MCF 10A (cell line): ENCODE results near the gene NUP98. TPM values are rescaled to one million over a fixed set of nuclear protein-coding genes. Genes with fewer than 3 reads are reported as not detected.

ENCODE experiments used
- BruUV-seq: library from RNA; stranded (reverse); fragments of 400-500 nt; replicated peaks from 2 replicates; lab custom pipeline; 2021; lab: Mats Ljungman, UMichigan
- CTCF ChIA-PET: fragments of 300-600 bp; sonication (Branson Sonifier 250); formaldehyde crosslinking; extraction: SDS; loops from one replicate; lab custom pipeline; 2021; ENCODE audit warnings: antibody characterized with exemption, inconsistent platforms; lab: Yijun Ruan, JAX
- POLR2A ChIA-PET: fragments of 300-600, 350-650 bp; sonication (Branson Sonifier 250); formaldehyde crosslinking; extraction: SDS; loops from one replicate; lab custom pipeline; 2020; ENCODE audit warnings: antibody characterized with exemption, inconsistent platforms; lab: Yijun Ruan, JAX
- DNase-seq: peaks from one replicate; pipeline ENCODE4 v3.0.0-alpha.2; 2018; ENCODE audit not compliant: unreplicated experiment
- H3K27ac Mint-ChIP-seq: one replicate; pipeline ENCODE4 v1.8.0; 2022; ENCODE audit warnings: mild to moderate bottlenecking, low read depth, mixed read lengths; ENCODE audit not compliant: unreplicated experiment
- H3K27me3 Mint-ChIP-seq: one replicate; pipeline ENCODE4 v1.8.0; 2022; ENCODE audit warnings: mixed read lengths; ENCODE audit not compliant: insufficient read depth, unreplicated experiment
- H3K36me3 Mint-ChIP-seq: one replicate; pipeline ENCODE4 v1.8.0; 2022; ENCODE audit warnings: mild to moderate bottlenecking, moderate library complexity, mixed read lengths; ENCODE audit not compliant: insufficient read depth, unreplicated experiment
- H3K4me1 Mint-ChIP-seq: one replicate; pipeline ENCODE4 v1.8.0; 2022; ENCODE audit warnings: mixed read lengths; ENCODE audit not compliant: insufficient read depth, unreplicated experiment
- H3K4me3 Mint-ChIP-seq: one replicate; pipeline ENCODE4 v1.8.0; 2022; ENCODE audit warnings: mild to moderate bottlenecking, moderate library complexity, mixed read lengths; ENCODE audit not compliant: unreplicated experiment
- H3K9me3 Mint-ChIP-seq: one replicate; pipeline ENCODE4 v1.8.0; 2022; ENCODE audit warnings: mixed read lengths; ENCODE audit not compliant: unreplicated experiment
- CTCF ChIP-seq: fragments of 200-600 bp; IDR thresholded peaks from one replicate; pipeline ENCODE4 v1.8.0; 2022; ENCODE audit warnings: antibody characterized with exemption, mild to moderate bottlenecking; ENCODE audit not compliant: unreplicated experiment
- intact Hi-C: fragments of 100-400 bp; cut with micrococcal nuclease; formaldehyde crosslinking; loops from 2 replicates; pipeline ENCODE4 v1.14.1; 2022
- total RNA-seq: library from RNA; stranded (reverse); gene quantifications from 2 replicates; pipeline ENCODE4 v1.2.3, GENCODE V29; 2022

NUP98 gene
- total RNA-seq, 1 experiment from 2014 or later: 83.7 TPM

GRCh38 chr11:3722100-3722499 lies 75.3 kb downstream of the NUP98 start:
- Mint-ChIP-seq H3K4me3 (no peak overlapping the region), H3K36me3 (peaks cover 97% of the 10 kb centered on the region), H3K4me1 (peaks cover 8% of the 10 kb centered on the region), H3K9me3 (no peaks in the 10 kb centered on the region), H3K27me3 (no peaks in the 10 kb centered on the region), H3K27ac (peak overlapping the region; percentile 83)
- no peak for TF ChIP-seq CTCF
- ChIA-PET CTCF (interaction anchor here (1.0 kb wide), 1 partner anchor 10 kb away, joined by 3 read pairs; no protein-coding TSS in a partner anchor), POLR2A (interaction anchor here (1.1 to 5.8 kb wide), 2 partner anchors 11 to 15 kb away, joined by 3 to 37 read pairs; no protein-coding TSS in a partner anchor)
- intact Hi-C loops: loop anchor here (5.0 kb wide), 1 partner anchor 85 kb away; the partner anchor contains the start of gene PGAP2
- no TSS peak for BruUV-seq
- DNase-seq: no peak

DNA sequence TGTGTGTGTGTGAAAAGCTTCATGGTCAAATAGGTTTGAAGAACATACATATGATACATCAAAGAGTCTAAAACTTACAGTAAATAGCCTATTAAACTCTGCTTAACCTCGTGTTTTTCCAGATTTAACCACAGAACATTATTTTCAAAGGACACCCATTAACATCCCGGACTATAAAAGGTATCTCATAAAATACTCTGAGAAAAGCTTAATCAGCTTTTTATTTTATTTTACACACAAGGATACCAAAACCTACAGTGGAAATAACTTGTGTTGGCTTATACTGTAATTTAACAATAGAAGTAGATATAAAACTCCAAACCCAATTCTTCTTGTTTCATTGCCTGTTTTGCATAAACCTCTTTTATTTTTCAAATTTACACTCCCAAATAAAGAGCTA lies 76.4 kb downstream of the NUP98 start:
- TF ChIP-seq CTCF: no peak
- BruUV-seq: no TSS peak
- H3K27me3 Mint-ChIP-seq: no peaks in the 10 kb centered on the region
- DNase-seq: no peak
- ChIA-PET POLR2A (interaction anchor here (0.6 to 5.8 kb wide), 5 partner anchors 10 to 162 kb away, joined by 3 to 37 read pairs (median 3); no protein-coding TSS in a partner anchor), CTCF (interaction anchor here (0.6 to 1.0 kb wide), 4 partner anchors 34 to 733 kb away, joined by 3 to 4 read pairs (median 3); no protein-coding TSS in a partner anchor)
- no peak overlapping the region for H3K4me3 Mint-ChIP-seq
- peaks cover 98% of the 10 kb centered on the region for H3K36me3 Mint-ChIP-seq
- intact Hi-C loops: loop anchor here (5.0 kb wide), 1 partner anchor 86 kb away; the partner anchor contains the start of gene PGAP2
- H3K9me3 Mint-ChIP-seq: no peaks in the 10 kb centered on the region
- no peak overlapping the region for H3K27ac Mint-ChIP-seq
- peaks cover 8% of the 10 kb centered on the region for H3K4me1 Mint-ChIP-seq

GRCh38 chr11:3712274-3712673 lies 85.1 kb downstream of the NUP98 start:
- no peak overlapping the region for H3K4me3 Mint-ChIP-seq
- BruUV-seq: no TSS peak
- intact Hi-C loops: no loop called here
- peaks cover 6% of the 10 kb centered on the region for H3K4me1 Mint-ChIP-seq
- ChIA-PET CTCF (interaction anchor here (0.8 kb wide), 1 partner anchor 10 kb away, joined by 3 read pairs; no protein-coding TSS in a partner anchor), POLR2A (interaction anchor here (3.5 kb wide), 1 partner anchor 9 kb away, joined by 37 read pairs; no protein-coding TSS in a partner anchor)
- peaks cover 83% of the 10 kb centered on the region for H3K36me3 Mint-ChIP-seq
- no peaks in the 10 kb centered on the region for H3K9me3 Mint-ChIP-seq
- TF ChIP-seq CTCF: no peak
- no peaks in the 10 kb centered on the region for H3K27me3 Mint-ChIP-seq
- no peak for DNase-seq
- no peak overlapping the region for H3K27ac Mint-ChIP-seq

DNA sequence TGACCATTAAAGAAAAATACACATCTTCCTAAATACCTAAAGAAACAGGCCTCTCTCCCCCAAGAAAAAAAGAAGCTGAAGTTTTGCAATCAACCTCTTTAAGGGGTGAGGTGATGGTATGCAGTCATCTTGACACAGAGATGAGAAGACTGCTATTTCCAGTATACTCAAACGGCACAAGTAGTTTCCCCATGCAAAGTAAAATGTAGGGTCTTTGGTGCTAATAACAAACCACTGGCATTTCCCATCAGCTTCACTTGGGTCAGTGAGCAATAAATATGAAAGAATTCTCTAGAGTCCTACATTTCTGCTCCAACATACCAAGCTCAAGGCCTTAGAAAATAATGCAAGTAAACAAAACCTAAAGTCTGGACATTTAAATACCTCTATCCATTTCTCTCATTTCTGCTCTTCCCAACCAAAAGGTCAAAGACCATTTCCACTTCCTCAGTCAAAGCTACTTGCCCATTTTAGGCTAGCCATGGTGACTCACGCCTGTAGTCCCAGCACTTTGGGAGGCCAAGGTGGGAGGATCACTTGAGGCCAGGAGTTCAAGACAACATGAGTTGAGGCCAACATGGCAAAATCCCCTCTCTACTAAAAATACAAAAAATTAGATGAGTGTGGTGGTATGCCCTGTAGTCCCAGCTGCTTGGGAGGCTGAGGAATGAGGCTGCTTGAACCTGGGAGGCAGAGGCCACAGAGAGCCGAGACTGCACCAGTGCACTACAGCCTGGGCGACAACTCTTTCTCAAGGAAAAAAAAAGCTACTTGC lies 86.7 kb downstream of the NUP98 start:
- POLR2A ChIA-PET: interaction anchor here (0.7 to 3.5 kb wide), 12 partner anchors 10 to 130 kb away, joined by 3 to 37 read pairs (median 4); partner anchors contain the start of genes NUP98, PGAP2 and RHOG
- Mint-ChIP-seq H3K9me3 (no peaks in the 10 kb centered on the region), H3K4me3 (no peak overlapping the region), H3K36me3 (peaks cover 83% of the 10 kb centered on the region), H3K27me3 (no peaks in the 10 kb centered on the region), H3K4me1 (peaks cover 6% of the 10 kb centered on the region), H3K27ac (peak overlapping the region; percentile 46)
- intact Hi-C loops: no loop called here
- DNase-seq: peak; percentile 10
- TF ChIP-seq CTCF: no peak
- no TSS peak for BruUV-seq
- CTCF ChIA-PET: interaction anchor here (0.6 to 1.5 kb wide), 8 partner anchors 15 to 363 kb away, joined by 3 to 6 read pairs (median 4); no protein-coding TSS in a partner anchor
